ENCODE results near the gene ZBTB6. TPM values are rescaled to one million over a fixed set of nuclear protein-coding genes. Genes with fewer than 3 reads are reported as not detected.

Gene ZBTB6
- total and polyA plus RNA-seq, 10 donors: 4.9 to 16.8 (median 11.1) TPM

GRCh38 chr9:122948313-122948712, 35.2 kb upstream of the ZBTB6 start:
- intact Hi-C loops (cut with DNase I; ENCODE audit: low total_unique reads): no loop called here
- Histone ChIP-seq H3K27ac (no peak overlapping the region), H3K9me3 (no peaks in the 10 kb centered on the region), H3K36me3 (peaks cover 0 to 11% (median 0%) of the 10 kb centered on the region in 6 donors), H3K4me1 (peaks cover 4 to 73% (median 29%) of the 10 kb centered on the region in 6 donors), H3K27me3 (replicated peaks in 1 of 7) (no peaks in the 10 kb centered on the region), H3K4me3 (no peak overlapping the region)
- TF ChIP-seq POLR2AphosphoS5 (IDR thresholded peaks at IDR 0.05) (no peak), POLR2A (IDR thresholded peaks at IDR 0.05) (no peak), CTCF (IDR thresholded peaks at IDR 0.05 in 8 of 11, conservative IDR thresholded peaks at IDR 0.05 in 3 of 11) (no peak)
- WGBS, 5 donors: 71 to 90% (median 87%) methylated on average over 3 of the region's 3 CpGs
- no peak for DNase-seq

GRCh38 chr9:122946461-122947005, 33.4 kb upstream of the ZBTB6 start:
- Histone ChIP-seq H3K9me3 (no peaks in the 10 kb centered on the region), H3K27me3 (replicated peaks in 1 of 7) (no peaks in the 10 kb centered on the region), H3K4me3 (no peak overlapping the region), H3K36me3 (peaks cover 0 to 11% (median 0%) of the 10 kb centered on the region in 6 donors), H3K27ac (no peak overlapping the region), H3K4me1 (peaks cover 9 to 85% (median 47%) of the 10 kb centered on the region in 6 donors)
- no peak for TF ChIP-seq POLR2AphosphoS5 (IDR thresholded peaks at IDR 0.05)
- no peak for TF ChIP-seq POLR2A (IDR thresholded peaks at IDR 0.05)
- no peak for TF ChIP-seq CTCF (IDR thresholded peaks at IDR 0.05 in 8 of 11, conservative IDR thresholded peaks at IDR 0.05 in 3 of 11)
- no peak for DNase-seq
- 91 to 98% (median 96%) methylated on average over 1 of the region's 1 CpG for WGBS, 5 donors
- intact Hi-C loops (cut with DNase I; ENCODE audit: low total_unique reads): no loop called here

- Histone ChIP-seq H3K36me3 (peaks cover 0 to 11% (median 0%) of the 10 kb centered on the region in 6 donors), H3K4me3 (no peak overlapping the region), H3K27me3 (replicated peaks in 1 of 7) (no peaks in the 10 kb centered on the region), H3K9me3 (no peaks in the 10 kb centered on the region), H3K4me1 (peaks cover 12 to 81% (median 54%) of the 10 kb centered on the region in 6 donors), H3K27ac (no peak overlapping the region)
- WGBS, 5 donors: 71 to 84% (median 80%) methylated on average over 4 of the region's 4 CpGs
- no peak for DNase-seq
- intact Hi-C loops (cut with DNase I; ENCODE audit: low total_unique reads): no loop called here
- TF ChIP-seq POLR2A (IDR thresholded peaks at IDR 0.05) (no peak), POLR2AphosphoS5 (IDR thresholded peaks at IDR 0.05) (no peak), CTCF (IDR thresholded peaks at IDR 0.05 in 8 of 11, conservative IDR thresholded peaks at IDR 0.05 in 3 of 11) (no peak)
Measured at GRCh38 chr9:122944960-122945888, 32.1 kb upstream of the ZBTB6 start.
